SJCRH30 (cell line): ENCODE results near the gene RER1. TPM values are rescaled to one million over a fixed set of nuclear protein-coding genes. Genes with fewer than 3 reads are reported as not detected.

Source experiments
- DNase-seq, 2 experiments: peaks; one replicate each; pipeline ENCODE4 v3.0.0-alpha.2; 2015 to 2020
- H3K27ac ChIP-seq: fragments of 250-450 bp; sonication (Bioruptor Pico); 2 replicates; pipeline ENCODE4 v1.5.1; 2020; ENCODE audit warnings: mild to moderate bottlenecking, moderate library complexity
- H3K27me3 ChIP-seq: fragments of 250-450 bp; sonication (Bioruptor Pico); 2 replicates; pipeline ENCODE4 v1.5.1; 2020; ENCODE audit warnings: mild to moderate bottlenecking, moderate library complexity
- H3K36me3 ChIP-seq: fragments of 250-450 bp; sonication (Bioruptor Pico); 2 replicates; pipeline ENCODE4 v1.5.1; 2020; ENCODE audit warnings: mild to moderate bottlenecking, moderate library complexity
- H3K4me1 ChIP-seq: fragments of 250-450 bp; sonication (Bioruptor Pico); 2 replicates; pipeline ENCODE4 v1.5.1; 2020; ENCODE audit warnings: mild to moderate bottlenecking, moderate library complexity
- H3K4me3 ChIP-seq: fragments of 250-450 bp; sonication (Bioruptor Pico); 2 replicates; pipeline ENCODE4 v1.5.1; 2020; ENCODE audit warnings: mild to moderate bottlenecking, moderate library complexity
- H3K9me3 ChIP-seq: fragments of 250-450 bp; sonication (Bioruptor Pico); replicated peaks from 2 replicates; pipeline ENCODE4 v1.5.1; 2020; ENCODE audit warnings: mild to moderate bottlenecking, moderate library complexity
- total RNA-seq: library from RNA; depleted of rRNA; stranded (reverse); fragments of >200 nt; shearing (Covaris generic); gene quantifications from 2 replicates; pipeline ENCODE4 v1.2.3, GENCODE V29; 2014; rRNA removed

Gene RER1
- total RNA-seq, 1 experiment from 2014 or later, result 145 TPM

DNA sequence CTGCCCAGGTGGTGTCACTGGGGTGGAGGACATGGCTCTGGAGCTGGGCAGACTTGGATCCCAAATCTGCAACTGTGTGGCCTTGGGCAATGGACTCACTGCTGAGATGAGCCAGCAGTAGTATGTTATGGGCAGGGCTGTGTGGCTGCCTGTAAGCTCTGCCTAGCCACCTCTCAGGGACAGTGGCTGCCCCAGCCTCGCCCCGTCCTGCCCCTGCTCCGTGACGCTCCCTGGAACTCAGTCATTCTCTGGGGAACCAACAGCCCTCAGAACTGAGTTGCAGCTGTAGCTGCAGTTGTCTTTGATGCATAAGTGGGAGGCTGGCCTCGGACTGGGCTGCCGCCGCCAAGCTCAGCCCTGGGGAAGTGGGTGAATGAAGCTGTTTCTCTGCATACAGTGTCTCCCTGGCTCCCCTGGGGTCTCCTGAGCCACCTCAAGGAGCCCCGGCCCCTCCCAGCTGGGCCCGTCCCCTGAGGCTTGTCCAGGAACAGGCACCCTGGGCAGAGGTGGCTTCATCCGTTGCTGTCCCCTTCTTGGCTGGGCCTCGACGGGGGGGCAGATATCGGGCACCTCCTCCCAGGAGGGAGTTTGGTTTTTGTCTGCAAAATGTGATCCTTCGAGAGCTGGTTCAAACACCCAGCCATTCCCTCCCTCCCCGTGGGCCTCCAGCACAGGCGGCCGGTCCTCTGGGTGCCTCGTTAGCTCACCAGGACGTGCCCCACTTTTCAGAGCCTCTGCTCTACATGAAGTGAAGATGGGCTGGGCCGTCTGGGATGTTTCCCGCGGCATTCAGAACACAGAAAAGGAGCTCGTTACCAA is 58.2 kb downstream of the RER1 start:
- H3K36me3 ChIP-seq, result no peaks in the 10 kb centered on the region
- no peak overlapping the region for H3K27ac ChIP-seq
- peaks cover 59% of the 10 kb centered on the region for H3K27me3 ChIP-seq
- H3K9me3 ChIP-seq, result no peaks in the 10 kb centered on the region
- H3K4me3 ChIP-seq, result no peak overlapping the region
- H3K4me1 ChIP-seq, result peaks cover 10% of the 10 kb centered on the region; the same call in 1 of the 2 replicates
- DNase-seq, result no peak

DNA sequence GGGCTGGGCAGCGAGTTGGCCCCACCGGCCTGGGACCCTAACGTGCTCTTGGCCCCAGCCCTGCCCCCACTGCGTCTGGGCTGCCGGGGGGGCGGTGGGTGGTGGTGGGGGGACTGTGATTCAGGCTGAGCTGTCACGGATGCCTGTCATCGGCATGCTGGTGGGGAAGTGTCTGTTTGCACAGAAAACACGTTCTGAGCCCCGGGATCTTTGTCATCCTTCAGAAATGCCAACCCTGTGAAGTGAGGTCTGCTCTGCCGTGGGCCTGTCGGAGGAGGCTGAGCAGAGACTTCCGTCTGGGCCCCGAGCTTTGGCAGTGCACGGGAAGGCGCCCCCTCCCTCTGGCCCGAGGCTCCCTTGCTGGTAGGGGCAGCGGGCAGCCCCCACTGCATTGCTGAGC is 60.1 kb downstream of the RER1 start:
- peaks cover 62% of the 10 kb centered on the region for H3K27me3 ChIP-seq
- no peaks in the 10 kb centered on the region for H3K9me3 ChIP-seq
- peaks cover 10% of the 10 kb centered on the region; the same call in 1 of the 2 replicates for H3K4me1 ChIP-seq
- H3K36me3 ChIP-seq, result no peaks in the 10 kb centered on the region
- H3K4me3 ChIP-seq, result no peak overlapping the region
- H3K27ac ChIP-seq, result no peak overlapping the region
- no peak for DNase-seq

DNA sequence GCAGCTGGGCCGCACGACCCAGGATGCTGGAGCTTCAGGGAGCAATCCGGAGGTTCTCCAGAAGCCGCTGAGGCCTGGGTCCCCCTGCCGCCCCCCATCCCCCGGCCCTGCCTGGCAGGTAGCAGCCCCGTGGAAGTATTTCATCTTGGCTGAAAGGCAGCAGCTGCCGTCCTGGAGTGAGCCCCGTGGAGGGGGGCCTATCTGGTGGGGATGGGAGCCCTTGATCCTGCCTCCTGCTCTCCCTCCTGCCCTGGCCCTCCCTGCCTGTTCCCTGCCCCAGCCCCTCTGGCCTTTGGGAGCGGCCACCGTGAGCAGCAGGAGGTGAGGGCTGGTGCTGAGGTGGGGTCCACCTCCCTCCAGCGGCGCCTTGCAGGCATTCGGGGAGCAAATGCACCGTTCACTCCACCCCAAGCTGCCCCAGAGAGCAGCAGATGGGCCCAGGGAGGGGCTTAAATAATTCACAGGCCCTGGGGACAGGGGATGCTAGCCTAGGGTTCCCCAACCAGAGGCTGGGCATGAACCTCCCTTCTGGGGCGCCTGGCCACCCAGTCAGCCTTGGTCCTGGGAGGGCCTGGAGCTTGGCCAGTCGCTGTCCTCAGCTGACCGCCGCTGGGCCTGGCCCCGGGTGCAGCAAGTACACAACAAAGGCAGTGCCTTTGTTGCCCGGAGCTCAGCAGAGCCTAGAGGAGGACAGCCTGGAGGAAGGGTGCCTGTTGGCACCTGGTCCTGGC is 60.7 kb downstream of the RER1 start:
- Histone ChIP-seq H3K4me3 (no peak overlapping the region), H3K27ac (no peak overlapping the region), H3K27me3 (peaks cover 68% of the 10 kb centered on the region), H3K36me3 (no peaks in the 10 kb centered on the region), H3K4me1 (peaks cover 10% of the 10 kb centered on the region; the same call in 1 of the 2 replicates), H3K9me3 (no peaks in the 10 kb centered on the region)
- DNase-seq, result no peak

DNA sequence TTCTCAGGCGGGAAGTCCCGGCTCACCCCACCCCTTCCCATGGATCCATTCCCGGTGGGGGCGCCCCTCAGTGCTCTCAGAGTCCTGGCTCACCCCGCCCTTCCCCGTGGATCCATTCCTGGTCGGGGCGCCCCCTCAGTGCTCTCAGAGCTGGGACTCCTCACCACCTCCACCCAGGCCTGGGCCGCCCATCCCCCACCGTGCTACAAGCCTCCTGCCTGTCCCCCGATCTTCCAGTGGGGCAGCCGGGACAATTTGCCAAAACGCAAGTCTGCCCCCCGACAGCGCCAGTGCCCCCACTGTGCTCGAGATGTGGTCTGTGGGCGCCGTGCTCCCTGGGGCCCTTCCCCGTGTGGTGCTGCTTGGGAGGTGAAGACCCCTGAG is 61.3 kb downstream of the RER1 start:
- H3K9me3 ChIP-seq, result no peaks in the 10 kb centered on the region
- no peak for DNase-seq
- no peak overlapping the region for H3K27ac ChIP-seq
- H3K27me3 ChIP-seq, result peaks cover 69% of the 10 kb centered on the region
- peaks cover 6% of the 10 kb centered on the region; the same call in 1 of the 2 replicates for H3K4me1 ChIP-seq
- no peak overlapping the region for H3K4me3 ChIP-seq
- H3K36me3 ChIP-seq, result no peaks in the 10 kb centered on the region

DNA sequence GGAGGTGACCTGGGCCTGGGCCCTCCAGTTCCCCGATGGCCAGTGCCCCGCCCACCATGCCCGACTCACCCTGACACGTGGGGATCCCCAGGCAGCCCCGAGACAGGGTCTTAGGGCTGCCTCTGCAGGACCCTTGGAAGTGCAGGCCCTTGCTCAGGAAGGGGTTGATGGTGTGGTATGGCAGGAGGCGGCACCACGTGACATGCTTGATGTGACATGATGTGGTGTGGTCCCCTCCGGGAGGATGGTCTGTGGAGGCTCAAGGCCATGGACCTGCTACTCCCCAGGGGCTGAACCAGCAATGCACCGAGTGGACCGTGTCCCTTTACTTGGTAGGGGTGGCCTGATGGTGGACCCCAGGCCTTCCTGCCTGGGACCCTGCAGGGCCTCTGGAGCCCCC is 62.6 kb downstream of the RER1 start:
- H3K9me3 ChIP-seq, result no peaks in the 10 kb centered on the region
- no peaks in the 10 kb centered on the region for H3K36me3 ChIP-seq
- H3K27ac ChIP-seq, result no peak overlapping the region
- H3K4me1 ChIP-seq, result no peaks in the 10 kb centered on the region
- no peak overlapping the region for H3K4me3 ChIP-seq
- H3K27me3 ChIP-seq, result peaks cover 79% of the 10 kb centered on the region
- DNase-seq, result no peak

Other genes with a start within 250 kb of the RER1 start
- gene FAAP20, start 197.1 kb upstream of the RER1 start, total RNA-seq, result 58.0 and 61.7 TPM in 2 replicates
- 12.8 and 13.1 TPM in 2 replicates for gene SKI, start 163.5 kb upstream of the RER1 start, total RNA-seq
- gene MORN1, start 287 bp upstream of the RER1 start, total RNA-seq, result 7.5 TPM in 2 replicates
- gene PEX10, start 20.7 kb downstream of the RER1 start, total RNA-seq, result 28.8 and 32.7 TPM in 2 replicates
- gene PLCH2, start 84.4 kb downstream of the RER1 start, total RNA-seq, result 0.22 and 0.56 TPM in 2 replicates
- gene PANK4, start 134.8 kb downstream of the RER1 start, total RNA-seq, result 42.1 and 48.8 TPM in 2 replicates
- gene HES5, start 138.4 kb downstream of the RER1 start, total RNA-seq, result not detected in 2 replicates
- gene TNFRSF14, start 164.5 kb downstream of the RER1 start, total RNA-seq, result 0.51 TPM in 1 of 2 replicates, not detected in the other
- gene PRXL2B, start 194.9 kb downstream of the RER1 start, total RNA-seq, result 21.3 and 22.5 TPM in 2 replicates
- gene MMEL1, start 241.2 kb downstream of the RER1 start, total RNA-seq, result not detected in 2 replicates